Trophoblast cell (in vitro differentiated cells and primary cell): ENCODE results near the gene OLIG2.

Experiments
- DNase-seq, 2 donors: peaks; one replicate each; pipeline ENCODE4 v3.0.0-alpha.2; 2016
- H2AFZ ChIP-seq: 2 replicates; pipeline ENCODE4 v1.6.1; 2013; ENCODE audit warnings: low read length, moderate library complexity, mild to moderate bottlenecking; ENCODE audit not compliant: insufficient read depth, poor library complexity
- H2AK5ac ChIP-seq: 2 replicates; pipeline ENCODE4 v1.6.1; 2013; ENCODE audit warnings: mild to moderate bottlenecking, low read length
- H2BK120ac ChIP-seq: 2 replicates; pipeline ENCODE4 v1.6.1; 2013; ENCODE audit warnings: low read length, mild to moderate bottlenecking, moderate library complexity; ENCODE audit not compliant: insufficient read depth, poor library complexity
- H2BK12ac ChIP-seq: 2 replicates; pipeline ENCODE4 v1.6.1; 2013; ENCODE audit warnings: mild to moderate bottlenecking, low read length, moderate library complexity
- H2BK5ac ChIP-seq: 2 replicates; pipeline ENCODE4 v1.6.1; 2013; ENCODE audit warnings: low read length, low read depth, moderate library complexity, mild to moderate bottlenecking; ENCODE audit not compliant: poor library complexity
- H3K14ac ChIP-seq: 2 replicates; pipeline ENCODE4 v1.6.1; 2013; ENCODE audit warnings: mild to moderate bottlenecking, low read length
- H3K18ac ChIP-seq: 2 replicates; pipeline ENCODE4 v1.6.1; 2013; ENCODE audit warnings: mild to moderate bottlenecking, low read length
- H3K23ac ChIP-seq: 2 replicates; pipeline ENCODE4 v1.6.1; 2013; ENCODE audit warnings: low read length
- H3K27ac ChIP-seq: 2 replicates; pipeline ENCODE4 v1.5.1; 2013; ENCODE audit warnings: low read depth, mild to moderate bottlenecking, inconsistent platforms, low read length, moderate library complexity
- H3K27me3 ChIP-seq: 2 replicates; pipeline ENCODE4 v1.6.1; 2013; ENCODE audit warnings: inconsistent platforms, mild to moderate bottlenecking, low read length, moderate library complexity; ENCODE audit not compliant: insufficient read depth
- H3K36me3 ChIP-seq, 2 experiments: 1 replicate in 1 of 2; 2 replicates in 1 of 2; pipeline ENCODE4 v1.6.1; 2013; ENCODE audit warnings: low read length in 2 of 2, mild to moderate bottlenecking in 2 of 2, moderate library complexity in 1 of 2; ENCODE audit not compliant: insufficient read depth in 2 of 2, control insufficient read depth in 1 of 2
- H3K4ac ChIP-seq: 2 replicates; pipeline ENCODE4 v1.6.1; 2013; ENCODE audit warnings: low read depth, mild to moderate bottlenecking, low read length, moderate library complexity
- H3K4me1 ChIP-seq, 2 experiments: 1 replicate in 1 of 2; 2 replicates in 1 of 2; pipeline ENCODE4 v1.6.1; 2013; ENCODE audit warnings: low read length in 2 of 2, mild to moderate bottlenecking in 2 of 2, moderate library complexity in 1 of 2; ENCODE audit not compliant: insufficient read depth in 2 of 2, control insufficient read depth in 1 of 2
- H3K4me2 ChIP-seq: 2 replicates; pipeline ENCODE4 v1.6.1; 2013; ENCODE audit warnings: inconsistent platforms, mild to moderate bottlenecking, low read length, moderate library complexity
- H3K4me3 ChIP-seq: 2 replicates; pipeline ENCODE4 v1.5.1; 2013; ENCODE audit warnings: mild to moderate bottlenecking, low read depth, low read length, inconsistent platforms
- H3K79me1 ChIP-seq: one replicate; pipeline ENCODE4 v1.6.1; 2013; ENCODE audit warnings: low read length
- H3K79me2 ChIP-seq: 2 replicates; pipeline ENCODE4 v1.6.1; 2013; ENCODE audit warnings: low read length, mild to moderate bottlenecking; ENCODE audit not compliant: control insufficient read depth, insufficient read depth, poor library complexity
- H3K9ac ChIP-seq: 2 replicates; pipeline ENCODE4 v1.6.1; 2013; ENCODE audit warnings: mild to moderate bottlenecking, low read length
- H3K9me3 ChIP-seq: 2 replicates; pipeline ENCODE4 v1.6.1; 2013; ENCODE audit warnings: low read depth, mild to moderate bottlenecking, control low read depth, inconsistent platforms, low read length; ENCODE audit not compliant: insufficient read depth
- H4K12ac ChIP-seq: 2 replicates; pipeline ENCODE4 v1.6.1; 2013; ENCODE audit warnings: low read depth, mild to moderate bottlenecking, low read length, moderate library complexity
- H4K8ac ChIP-seq: 2 replicates; pipeline ENCODE4 v1.6.1; 2013; ENCODE audit warnings: low read depth, mild to moderate bottlenecking, low read length, moderate library complexity
- H4K91ac ChIP-seq: one replicate; pipeline ENCODE4 v1.6.1; 2013; ENCODE audit warnings: low read depth, mild to moderate bottlenecking, low read length, moderate library complexity
- whole genome bisulfite sequencing: extraction: QIAGEN DNeasy Blood & Tissue Kit; methylation state at CpG from one replicate; pipeline ENCODE4 v1.1.7; 2013; ENCODE audit warnings: missing lambda C conversion rate; ENCODE audit not compliant: insufficient read length, insufficient coverage; ENCODE audit errors: extremely low coverage; 5-methylcytosine and 5-hydroxymethylcytosine counted together

Gene OLIG2

GRCh38 chr21:33010931-33011330 lies 14.8 kb upstream of the OLIG2 start:
- peaks cover 1% of the 10 kb centered on the region for H3K9me3 ChIP-seq
- H3K4ac ChIP-seq: no peak overlapping the region
- no peak overlapping the region for H2BK120ac ChIP-seq
- no peak overlapping the region for H3K4me2 ChIP-seq
- H3K79me2 ChIP-seq: no peaks in the 10 kb centered on the region
- H3K27me3 ChIP-seq: no peaks in the 10 kb centered on the region
- no peak overlapping the region for H2AK5ac ChIP-seq
- H3K14ac ChIP-seq: no peak overlapping the region
- no peaks in the 10 kb centered on the region for H3K4me1 ChIP-seq
- no peak overlapping the region for H3K23ac ChIP-seq
- no peaks in the 10 kb centered on the region for H3K79me1 ChIP-seq
- H2AFZ ChIP-seq: no peak overlapping the region
- no peak for DNase-seq
- H3K9ac ChIP-seq: no peak overlapping the region
- no peak overlapping the region for H3K4me3 ChIP-seq
- no peak overlapping the region for H3K18ac ChIP-seq
- no peak overlapping the region for H2BK5ac ChIP-seq
- WGBS: no CpG with 5 or more reads among the region's 1 CpG
- H2BK12ac ChIP-seq: no peak overlapping the region
- no peaks in the 10 kb centered on the region for H3K36me3 ChIP-seq
- H4K12ac ChIP-seq: no peak overlapping the region
- no peak overlapping the region for H4K91ac ChIP-seq
- H3K27ac ChIP-seq: no peak overlapping the region
- H4K8ac ChIP-seq: no peak overlapping the region

GRCh38 chr21:33011462-33011861 lies 14.3 kb upstream of the OLIG2 start:
- Histone ChIP-seq H4K12ac (no peak overlapping the region), H3K23ac (no peak overlapping the region), H3K27ac (no peak overlapping the region), H4K91ac (no peak overlapping the region), H3K9ac (no peak overlapping the region), H4K8ac (no peak overlapping the region), H3K9me3 (no peaks in the 10 kb centered on the region), H3K4me1 (no peaks in the 10 kb centered on the region), H2AK5ac (no peak overlapping the region), H2BK12ac (no peak overlapping the region), H3K18ac (no peak overlapping the region), H2BK120ac (no peak overlapping the region), H3K14ac (no peak overlapping the region), H3K36me3 (no peaks in the 10 kb centered on the region), H2BK5ac (no peak overlapping the region), H3K79me2 (no peaks in the 10 kb centered on the region), H3K4me2 (no peak overlapping the region), H3K27me3 (no peaks in the 10 kb centered on the region), H3K79me1 (no peaks in the 10 kb centered on the region), H3K4ac (no peak overlapping the region), H2AFZ (no peak overlapping the region), H3K4me3 (no peak overlapping the region)
- WGBS: no CpG with 5 or more reads among the region's 3 CpGs
- peak; percentile 42 to 43 for DNase-seq

- Histone ChIP-seq H3K9ac (no peak overlapping the region), H4K8ac (no peak overlapping the region), H4K12ac (no peak overlapping the region)
These were observed 12.1 kb upstream of the OLIG2 start for GRCh38 chr21:33013626-33014025.

GRCh38 chr21:33014331-33014730 lies 11.4 kb upstream of the OLIG2 start:
- no peak overlapping the region for H4K12ac ChIP-seq
- H3K79me2 ChIP-seq: no peaks in the 10 kb centered on the region
- no peak overlapping the region for H4K8ac ChIP-seq
- no peak overlapping the region for H2AFZ ChIP-seq
- H3K9me3 ChIP-seq: peaks cover under 1% of the 10 kb centered on the region
- peaks cover 11% of the 10 kb centered on the region for H3K27me3 ChIP-seq
- H3K36me3 ChIP-seq: no peaks in the 10 kb centered on the region
- no peak overlapping the region for H3K23ac ChIP-seq
- no peak overlapping the region for H3K4me3 ChIP-seq
- no peak for DNase-seq
- no peak overlapping the region for H2BK5ac ChIP-seq
- H2BK120ac ChIP-seq: no peak overlapping the region
- H3K4me1 ChIP-seq: no peaks in the 10 kb centered on the region
- no peak overlapping the region for H3K9ac ChIP-seq
- H4K91ac ChIP-seq: no peak overlapping the region
- H3K18ac ChIP-seq: no peak overlapping the region
- H3K4ac ChIP-seq: no peak overlapping the region
- no peak overlapping the region for H3K14ac ChIP-seq
- no peaks in the 10 kb centered on the region for H3K79me1 ChIP-seq
- no CpG with 5 or more reads among the region's 2 CpGs for WGBS
- no peak overlapping the region for H3K4me2 ChIP-seq
- no peak overlapping the region for H3K27ac ChIP-seq
- no peak overlapping the region for H2BK12ac ChIP-seq
- no peak overlapping the region for H2AK5ac ChIP-seq

More at GRCh38 chr21:33013626-33014025, 12.1 kb upstream of the OLIG2 start:
- H3K23ac ChIP-seq: no peak overlapping the region
- H2BK5ac ChIP-seq: no peak overlapping the region
- no peak overlapping the region for H2AK5ac ChIP-seq
- H2BK12ac ChIP-seq: no peak overlapping the region
- H3K14ac ChIP-seq: no peak overlapping the region
- WGBS: no CpG with 5 or more reads among the region's 3 CpGs
- H3K18ac ChIP-seq: no peak overlapping the region
- H2BK120ac ChIP-seq: no peak overlapping the region
- H3K4ac ChIP-seq: no peak overlapping the region
- DNase-seq: no peak
- H2AFZ ChIP-seq: no peak overlapping the region
- no peaks in the 10 kb centered on the region for H3K79me1 ChIP-seq
- no peak overlapping the region for H3K4me3 ChIP-seq
- H3K79me2 ChIP-seq: no peaks in the 10 kb centered on the region
- H3K4me1 ChIP-seq: no peaks in the 10 kb centered on the region
- no peaks in the 10 kb centered on the region for H3K9me3 ChIP-seq
- H3K36me3 ChIP-seq: no peaks in the 10 kb centered on the region
- no peak overlapping the region for H3K27ac ChIP-seq
- H3K4me2 ChIP-seq: no peak overlapping the region
- peaks cover 4% of the 10 kb centered on the region for H3K27me3 ChIP-seq
- H4K91ac ChIP-seq: no peak overlapping the region
